Mesodermal cell (in vitro differentiated cells): ENCODE data around the gene PDIK1L.
"Not testable (repeated sequence)": the region's sequence is repeated elsewhere in the genome, so short reads cannot be mapped to it uniquely, and the experiment has no call there.

ENCODE experiments used
- H3K27ac ChIP-seq: 2 replicates; pipeline ENCODE4 v1.7.0; 2013; ENCODE audit warnings: mild to moderate bottlenecking, low read depth, low read length, moderate library complexity; ENCODE audit not compliant: severe bottlenecking
- H3K36me3 ChIP-seq: 2 replicates; pipeline ENCODE4 v1.7.1; 2013; ENCODE audit warnings: mild to moderate bottlenecking, low read length, moderate library complexity; ENCODE audit not compliant: control insufficient read depth, insufficient read depth
- H3K4me1 ChIP-seq: one replicate; pipeline ENCODE4 v1.7.1; 2013; ENCODE audit warnings: mild to moderate bottlenecking, low read length; ENCODE audit not compliant: insufficient read depth, control insufficient read depth, poor library complexity, severe bottlenecking
- H3K4me3 ChIP-seq: 2 replicates; pipeline ENCODE4 v1.7.0; 2013; ENCODE audit warnings: low read length, control low read depth, mild to moderate bottlenecking; ENCODE audit not compliant: insufficient read depth, poor library complexity, severe bottlenecking; ENCODE audit errors: extremely low read depth
- H3K9me3 ChIP-seq: 2 replicates; pipeline ENCODE4 v1.7.1; 2013; ENCODE audit warnings: mild to moderate bottlenecking, low read length, moderate library complexity; ENCODE audit not compliant: control insufficient read depth
- WGBS, 2 experiments: methylation state at CpG; one replicate each; pipeline ENCODE4 v1.1.5; 2013; ENCODE audit warnings: missing lambda C conversion rate in 2 of 2; ENCODE audit not compliant: insufficient coverage in 2 of 2; 5-methylcytosine and 5-hydroxymethylcytosine counted together

PDIK1L gene

GRCh38 chr1:26090893-26091292 is 20.7 kb upstream of the PDIK1L start:
- H3K27ac ChIP-seq: no peak overlapping the region
- H3K36me3 ChIP-seq: no peaks in the 10 kb centered on the region
- H3K4me3 ChIP-seq: no peak overlapping the region
- WGBS, 2 experiments: 88 to 97% methylated on average over 3 of the region's 3 CpGs
- H3K4me1 ChIP-seq: peaks cover 13% of the 10 kb centered on the region
- no peaks in the 10 kb centered on the region for H3K9me3 ChIP-seq

DNA sequence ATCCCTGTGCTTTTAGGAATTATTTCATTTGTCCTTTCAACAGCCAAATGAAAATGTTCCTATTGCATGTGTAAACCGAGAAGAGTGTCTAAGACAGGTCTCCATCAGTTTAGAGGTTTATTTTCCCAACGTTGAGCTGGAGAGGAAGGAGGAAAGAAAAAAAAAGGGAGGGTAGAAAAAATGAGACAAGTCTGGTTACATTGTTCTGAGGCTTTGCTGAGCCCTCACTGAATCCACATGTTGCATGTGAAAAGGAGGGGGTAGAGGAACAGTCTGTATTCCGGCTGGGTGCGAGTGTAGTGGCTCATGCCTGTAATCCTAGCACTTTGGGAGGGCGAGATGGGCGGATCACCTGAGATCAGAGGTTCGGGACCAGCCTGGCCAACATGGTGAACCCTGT is 19.2 kb upstream of the PDIK1L start:
- WGBS, 2 experiments: 78 to 80% methylated on average over 4 of the region's 7 CpGs
- no peaks in the 10 kb centered on the region for H3K9me3 ChIP-seq
- no peaks in the 10 kb centered on the region for H3K36me3 ChIP-seq
- peaks cover 19% of the 10 kb centered on the region for H3K4me1 ChIP-seq
- H3K4me3 ChIP-seq: no peak overlapping the region
- H3K27ac ChIP-seq: no peak overlapping the region

GRCh38 chr1:26093569-26093968 is 18.1 kb upstream of the PDIK1L start:
- H3K27ac ChIP-seq, H3K36me3 ChIP-seq, H3K4me3 ChIP-seq, H3K9me3 ChIP-seq: not testable (repeated sequence)
- peaks cover 23% of the 10 kb centered on the region for H3K4me1 ChIP-seq
- WGBS, 2 experiments: 50 to 63% methylated on average over 1 to 4 of the region's 6 CpGs

DNA sequence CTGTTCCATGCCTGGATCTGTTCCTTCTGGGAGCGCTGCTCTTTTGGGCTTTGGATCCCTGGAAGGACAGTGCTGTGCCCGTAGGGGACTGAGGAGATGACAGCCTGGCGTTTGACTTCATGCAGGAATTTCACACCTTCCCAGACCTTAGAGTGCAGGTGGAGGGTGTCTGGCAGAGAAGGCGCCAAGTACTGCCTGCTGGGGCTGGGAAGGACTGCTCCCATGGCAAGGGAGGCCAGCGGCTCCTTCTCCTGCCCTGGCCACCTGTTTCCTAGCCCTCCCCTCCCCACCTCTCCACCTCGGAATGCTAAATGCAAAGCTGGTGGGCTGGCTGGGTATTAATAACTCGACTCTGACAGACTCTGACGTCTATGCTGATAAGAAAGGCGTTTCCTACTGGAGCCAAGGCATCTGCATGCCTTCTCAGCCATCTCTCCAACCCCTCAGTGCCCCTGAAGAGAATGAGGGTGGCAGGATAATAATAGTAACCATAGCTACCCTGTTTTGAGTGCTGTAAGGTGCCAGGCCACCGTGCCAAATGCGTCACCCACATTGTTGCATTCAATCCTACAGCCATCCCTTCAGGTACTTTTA is 17.5 kb upstream of the PDIK1L start:
- Histone ChIP-seq H3K27ac (peak overlapping the region; percentile 6), H3K9me3 (no peaks in the 10 kb centered on the region), H3K4me1 (peaks cover 23% of the 10 kb centered on the region), H3K36me3 (no peaks in the 10 kb centered on the region), H3K4me3 (no peak overlapping the region)
- WGBS, 2 experiments: 16 to 23% methylated on average over 3 of the region's 11 CpGs

GRCh38 chr1:26094677-26095383 is 16.8 kb upstream of the PDIK1L start:
- Histone ChIP-seq H3K36me3 (no peaks in the 10 kb centered on the region), H3K4me3 (no peak overlapping the region), H3K9me3 (no peaks in the 10 kb centered on the region), H3K4me1 (peaks cover 23% of the 10 kb centered on the region), H3K27ac (peak overlapping the region; percentile 6)
- WGBS, 2 experiments: 17 to 42% methylated on average over 7 to 9 of the region's 17 CpGs

- no CpG with 5 or more reads among the region's 2 CpGs for WGBS, 2 experiments
- Histone ChIP-seq H3K36me3 (no peaks in the 10 kb centered on the region), H3K27ac (no peak overlapping the region), H3K4me1 (peaks cover 24% of the 10 kb centered on the region), H3K9me3 (no peaks in the 10 kb centered on the region), H3K4me3 (no peak overlapping the region)
Observed at GRCh38 chr1:26096471-26096870, 15.2 kb upstream of the PDIK1L start.

DNA sequence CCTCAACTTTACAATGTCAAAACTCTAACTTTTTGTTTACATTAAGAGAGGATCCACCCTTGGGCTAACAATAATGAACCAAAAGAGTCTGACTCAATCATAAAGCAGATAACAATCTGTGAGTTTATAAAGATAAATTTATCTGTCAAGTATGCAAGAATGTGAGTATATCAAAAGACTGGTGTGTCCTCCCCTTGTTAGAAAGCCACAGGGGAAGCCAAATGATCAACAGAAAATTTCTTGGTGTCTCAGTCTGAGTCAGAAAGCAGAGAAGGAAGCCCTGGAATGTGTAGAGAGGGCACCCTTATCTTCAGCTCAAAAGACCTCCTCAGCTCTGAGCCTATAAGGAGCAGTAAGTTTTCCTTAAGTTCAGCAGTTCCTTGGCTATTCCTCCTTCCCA is 13.9 kb upstream of the PDIK1L start:
- Histone ChIP-seq H3K9me3 (no peaks in the 10 kb centered on the region), H3K36me3 (no peaks in the 10 kb centered on the region), H3K4me3 (no peak overlapping the region), H3K4me1 (peaks cover 37% of the 10 kb centered on the region), H3K27ac (peak overlapping the region; percentile 17)

GRCh38 chr1:26098602-26099001 is 13.0 kb upstream of the PDIK1L start:
- no peak overlapping the region for H3K4me3 ChIP-seq
- no peaks in the 10 kb centered on the region for H3K9me3 ChIP-seq
- H3K27ac ChIP-seq: no peak overlapping the region
- H3K36me3 ChIP-seq: no peaks in the 10 kb centered on the region
- WGBS, 2 experiments: 60 to 100% methylated on average over 1 of the region's 4 CpGs
- peaks cover 33% of the 10 kb centered on the region for H3K4me1 ChIP-seq

DNA sequence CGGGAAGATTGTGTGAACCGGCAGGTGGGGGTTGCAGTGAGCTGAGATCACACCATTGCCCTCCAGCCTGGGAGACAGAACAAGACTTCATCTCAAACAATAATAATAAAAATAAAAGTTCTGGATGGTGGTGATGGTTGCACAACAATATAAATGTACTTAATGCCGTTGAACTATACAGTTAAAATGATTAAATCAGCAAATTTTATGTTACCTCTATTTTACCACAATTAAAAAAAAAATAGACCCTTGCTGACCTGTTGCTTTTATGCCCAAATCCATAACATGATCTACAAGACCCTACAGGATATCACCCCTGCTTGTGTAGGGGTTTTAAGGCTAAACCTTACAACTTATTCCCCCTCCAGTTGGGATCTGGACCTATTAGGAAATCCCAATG is 11.8 kb upstream of the PDIK1L start:
- Histone ChIP-seq H3K27ac (no peak overlapping the region), H3K4me1 (peaks cover 24% of the 10 kb centered on the region), H3K36me3 (no peaks in the 10 kb centered on the region), H3K9me3 (no peaks in the 10 kb centered on the region), H3K4me3 (no peak overlapping the region)
- no CpG with 5 or more reads among the region's 3 CpGs for WGBS, 2 experiments

DNA sequence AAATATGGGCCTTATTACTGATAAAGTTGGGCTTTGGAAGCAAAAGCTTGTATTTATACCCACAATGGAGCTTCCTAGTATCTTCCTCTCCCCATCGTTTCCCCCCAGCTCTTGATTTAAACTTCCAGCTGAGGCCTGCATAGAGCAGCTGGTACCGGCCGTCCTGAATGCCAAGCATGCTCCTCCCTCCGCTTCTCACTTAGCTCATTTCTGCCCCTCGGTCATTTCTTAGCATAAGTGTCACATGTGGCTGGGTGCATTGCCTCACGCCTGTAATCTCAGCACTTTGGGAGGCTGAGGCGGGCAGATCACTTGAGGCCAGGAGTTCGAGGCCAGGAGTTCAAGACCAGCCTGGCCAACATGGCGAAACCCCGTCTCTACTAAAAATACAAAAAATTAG is 11.4 kb upstream of the PDIK1L start:
- not testable (repeated sequence) for H3K36me3 ChIP-seq, H3K27ac ChIP-seq, H3K4me3 ChIP-seq, H3K9me3 ChIP-seq
- 76 to 86% methylated on average over 5 to 7 of the region's 10 CpGs for WGBS, 2 experiments
- peaks cover 24% of the 10 kb centered on the region for H3K4me1 ChIP-seq

- Histone ChIP-seq H3K4me1 (peaks cover 21% of the 10 kb centered on the region), H3K4me3 (no peak overlapping the region), H3K27ac (peak overlapping the region; percentile 57), H3K36me3 (no peaks in the 10 kb centered on the region), H3K9me3 (no peaks in the 10 kb centered on the region)
- 91% methylated on average over 2 of the region's 3 CpGs; no CpG with 5 or more reads in 1 of the 2 experiments for WGBS, 2 experiments
Observed at GRCh38 chr1:26102119-26102518, 9.5 kb upstream of the PDIK1L start.
